Smooth muscle cell (in vitro differentiated cells): ENCODE data around the gene RFX8. TPM values are rescaled to one million over a fixed set of nuclear protein-coding genes. Genes with fewer than 3 reads are reported as not detected.

Experiments used
- DNase-seq: peaks from one replicate; lab custom pipeline; 2025; ENCODE audit not compliant: unreplicated experiment; lab: John Stamatoyannopoulos, UW
- H2AFZ ChIP-seq: fragments of 200-600 bp; sonication (generic); 2 replicates; pipeline ENCODE4 v1.6.0; 2016; ENCODE audit warnings: antibody characterized with exemption, low read depth, mild to moderate bottlenecking
- H3F3A ChIP-seq: fragments of 200-600 bp; sonication (generic); 2 replicates; pipeline ENCODE4 v1.6.0; 2017; ENCODE audit warnings: antibody characterized with exemption, low read depth
- H3K27ac ChIP-seq: fragments of 200-600 bp; sonication (generic); 2 replicates; pipeline ENCODE4 v1.5.1; 2016; ENCODE audit warnings: low read depth, mild to moderate bottlenecking
- H3K27me3 ChIP-seq: fragments of 200-600 bp; sonication (generic); 2 replicates; pipeline ENCODE4 v1.6.1; 2016; ENCODE audit warnings: low read depth, mild to moderate bottlenecking
- H3K36me3 ChIP-seq: fragments of 200-600 bp; sonication (generic); 2 replicates; pipeline ENCODE4 v1.5.1; 2016; ENCODE audit warnings: low read depth
- H3K4me1 ChIP-seq: fragments of 200-600 bp; sonication (generic); 2 replicates; pipeline ENCODE4 v1.5.1; 2016; ENCODE audit warnings: low read depth
- H3K4me2 ChIP-seq: fragments of 200-600 bp; sonication (generic); 2 replicates; pipeline ENCODE4 v1.6.0; 2016; ENCODE audit warnings: mild to moderate bottlenecking
- H3K4me3 ChIP-seq: fragments of 200-600 bp; sonication (generic); 2 replicates; pipeline ENCODE4 v1.5.1; 2016; ENCODE audit warnings: mild to moderate bottlenecking
- H3K79me2 ChIP-seq: fragments of 200-600 bp; sonication (generic); 2 replicates; pipeline ENCODE4 v1.6.0; 2016; ENCODE audit warnings: low read depth, mild to moderate bottlenecking
- H3K9ac ChIP-seq: fragments of 200-600 bp; sonication (generic); 2 replicates; pipeline ENCODE4 v1.6.0; 2016; ENCODE audit warnings: low read depth
- H3K9me3 ChIP-seq: fragments of 200-600 bp; sonication (generic); replicated peaks from 2 replicates; pipeline ENCODE4 v1.5.1; 2016; ENCODE audit warnings: low read depth
- H4K20me1 ChIP-seq: fragments of 200-600 bp; sonication (generic); 2 replicates; pipeline ENCODE4 v1.6.0; 2016; ENCODE audit warnings: low read depth
- WGBS: methylation state at CpG from one replicate; pipeline ENCODE4 v1.1.7; 2016; ENCODE audit warnings: low lambda C conversion rate; 5-methylcytosine and 5-hydroxymethylcytosine counted together
- polyA plus RNA-seq: library from polyadenylated mRNA; unstranded; fragments of >200 nt; fragmentation: Nextera tagmentation; extraction: Ambion mirVana; gene quantifications from 2 replicates; pipeline ENCODE4 v1.2.1, GENCODE V29; 2016
- total RNA-seq: library from RNA; depleted of rRNA; stranded (reverse); fragments of >200 nt; gene quantifications from 2 replicates; pipeline ENCODE4 v1.2.3, GENCODE V29; 2014
- TF ChIP-seq, protein P1 (sequence below): fragments of 200-600 bp; sonication (generic); IDR thresholded peaks from 2 replicates; pipeline ENCODE4 v1.5.1; 2017; ENCODE audit warnings: borderline replicate concordance, mild to moderate bottlenecking, antibody characterized with exemption; ENCODE audit not compliant: insufficient read depth, poor library complexity, severe bottlenecking

The RFX8 gene
- total and polyA plus RNA-seq, 2 experiments from 2014 or later: 2.3 to 3.0 TPM

DNA sequence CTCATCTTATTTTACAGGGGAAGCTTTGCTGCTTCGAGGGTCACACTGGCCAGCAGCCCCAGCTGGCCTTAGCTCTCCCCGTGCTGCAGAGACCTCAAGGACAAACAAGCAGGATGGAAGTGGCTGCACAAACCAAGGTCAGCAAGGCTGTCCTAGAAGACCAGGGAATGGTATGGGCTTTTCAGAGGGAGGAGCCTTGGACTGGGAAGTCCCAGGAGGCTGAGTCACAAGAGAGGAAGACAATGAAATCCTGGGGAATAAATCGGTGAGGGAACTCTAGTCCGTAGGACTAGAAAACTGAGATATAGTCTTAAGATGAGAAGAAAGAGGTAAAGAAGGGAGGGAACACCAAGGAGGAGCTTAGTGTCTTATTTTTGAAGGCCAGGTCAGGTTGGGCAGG is 103.3 kb downstream of the RFX8 start:
- DNase-seq: no peak
- no peak overlapping the region for H2AFZ ChIP-seq

GRCh38 chr2:101369100-101369499 is 105.8 kb downstream of the RFX8 start:
- TF ChIP-seq, protein P1, sequence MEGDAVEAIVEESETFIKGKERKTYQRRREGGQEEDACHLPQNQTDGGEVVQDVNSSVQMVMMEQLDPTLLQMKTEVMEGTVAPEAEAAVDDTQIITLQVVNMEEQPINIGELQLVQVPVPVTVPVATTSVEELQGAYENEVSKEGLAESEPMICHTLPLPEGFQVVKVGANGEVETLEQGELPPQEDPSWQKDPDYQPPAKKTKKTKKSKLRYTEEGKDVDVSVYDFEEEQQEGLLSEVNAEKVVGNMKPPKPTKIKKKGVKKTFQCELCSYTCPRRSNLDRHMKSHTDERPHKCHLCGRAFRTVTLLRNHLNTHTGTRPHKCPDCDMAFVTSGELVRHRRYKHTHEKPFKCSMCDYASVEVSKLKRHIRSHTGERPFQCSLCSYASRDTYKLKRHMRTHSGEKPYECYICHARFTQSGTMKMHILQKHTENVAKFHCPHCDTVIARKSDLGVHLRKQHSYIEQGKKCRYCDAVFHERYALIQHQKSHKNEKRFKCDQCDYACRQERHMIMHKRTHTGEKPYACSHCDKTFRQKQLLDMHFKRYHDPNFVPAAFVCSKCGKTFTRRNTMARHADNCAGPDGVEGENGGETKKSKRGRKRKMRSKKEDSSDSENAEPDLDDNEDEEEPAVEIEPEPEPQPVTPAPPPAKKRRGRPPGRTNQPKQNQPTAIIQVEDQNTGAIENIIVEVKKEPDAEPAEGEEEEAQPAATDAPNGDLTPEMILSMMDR: no peak
- WGBS: 98% methylated on average over 4 of the region's 4 CpGs
- no peak for DNase-seq

More for the DNA sequence above, 103.3 kb downstream of the RFX8 start:
- Histone ChIP-seq H3K4me1 (no peaks in the 10 kb centered on the region), H3K27ac (no peak overlapping the region), H3K9ac (no peak overlapping the region), H4K20me1 (no peaks in the 10 kb centered on the region), H3K4me2 (no peak overlapping the region), H3K36me3 (no peaks in the 10 kb centered on the region), H3K4me3 (no peak overlapping the region), H3K79me2 (no peaks in the 10 kb centered on the region), H3K9me3 (no peaks in the 10 kb centered on the region), H3F3A (no peaks in the 10 kb centered on the region), H3K27me3 (no peaks in the 10 kb centered on the region)
- TF ChIP-seq, protein P1: no peak
- WGBS: 86% methylated on average over 4 of the region's 4 CpGs

DNA sequence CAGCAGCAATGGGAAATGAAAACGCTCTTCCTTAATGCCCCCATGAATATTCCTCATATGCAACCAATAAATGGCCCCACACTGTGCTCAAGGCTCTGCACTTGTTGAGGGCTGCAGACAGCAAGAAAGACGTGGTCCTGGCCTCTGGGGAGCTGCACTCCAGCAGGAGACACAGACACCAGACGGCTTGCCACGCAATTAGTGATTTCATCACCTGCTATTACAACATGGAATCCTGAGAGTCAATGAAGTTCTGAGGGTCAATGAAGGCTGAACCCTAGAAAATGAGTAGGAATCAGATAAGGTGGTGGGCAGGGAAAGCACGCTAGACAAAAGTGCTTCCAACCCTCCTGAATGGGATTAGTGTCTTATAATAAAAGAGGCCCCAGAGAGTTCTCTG is 106.5 kb downstream of the RFX8 start:
- DNase-seq: no peak
- Histone ChIP-seq H3F3A (no peaks in the 10 kb centered on the region), H2AFZ (no peak overlapping the region), H3K4me2 (no peak overlapping the region), H3K4me1 (no peaks in the 10 kb centered on the region), H3K27ac (no peak overlapping the region), H3K9me3 (no peaks in the 10 kb centered on the region), H3K9ac (no peak overlapping the region), H3K27me3 (no peaks in the 10 kb centered on the region), H3K36me3 (no peaks in the 10 kb centered on the region), H3K79me2 (no peaks in the 10 kb centered on the region), H4K20me1 (no peaks in the 10 kb centered on the region), H3K4me3 (no peak overlapping the region)
- TF ChIP-seq, protein P1: no peak
- 85% methylated on average over 5 of the region's 5 CpGs for WGBS

More at GRCh38 chr2:101369100-101369499, 105.8 kb downstream of the RFX8 start:
- Histone ChIP-seq H3K9ac (no peak overlapping the region), H3K4me2 (no peak overlapping the region), H2AFZ (no peak overlapping the region), H3F3A (no peaks in the 10 kb centered on the region), H3K4me1 (no peaks in the 10 kb centered on the region), H3K4me3 (no peak overlapping the region), H4K20me1 (no peaks in the 10 kb centered on the region), H3K36me3 (no peaks in the 10 kb centered on the region), H3K9me3 (no peaks in the 10 kb centered on the region), H3K79me2 (no peaks in the 10 kb centered on the region), H3K27me3 (no peaks in the 10 kb centered on the region), H3K27ac (no peak overlapping the region)

- Histone ChIP-seq H3K79me2 (no peaks in the 10 kb centered on the region), H4K20me1 (no peaks in the 10 kb centered on the region), H3F3A (no peaks in the 10 kb centered on the region), H3K27ac (no peak overlapping the region), H3K9ac (no peak overlapping the region), H2AFZ (no peak overlapping the region), H3K36me3 (no peaks in the 10 kb centered on the region), H3K9me3 (no peaks in the 10 kb centered on the region), H3K4me2 (no peak overlapping the region), H3K4me3 (no peak overlapping the region), H3K4me1 (no peaks in the 10 kb centered on the region), H3K27me3 (no peaks in the 10 kb centered on the region)
- TF ChIP-seq, protein P1: no peak
- DNase-seq: no peak
- WGBS: 63% methylated on average over 5 of the region's 5 CpGs
Observed at GRCh38 chr2:101367508-101367907, 107.4 kb downstream of the RFX8 start.
